ENCODE results near the gene FRS2. TPM values are rescaled to one million over a fixed set of nuclear protein-coding genes. Genes with fewer than 3 reads are reported as not detected.

The FRS2 gene
- total RNA-seq, 4 donors from 2014 or later: 16.7 to 48.6 (median 25.3) TPM

DNA sequence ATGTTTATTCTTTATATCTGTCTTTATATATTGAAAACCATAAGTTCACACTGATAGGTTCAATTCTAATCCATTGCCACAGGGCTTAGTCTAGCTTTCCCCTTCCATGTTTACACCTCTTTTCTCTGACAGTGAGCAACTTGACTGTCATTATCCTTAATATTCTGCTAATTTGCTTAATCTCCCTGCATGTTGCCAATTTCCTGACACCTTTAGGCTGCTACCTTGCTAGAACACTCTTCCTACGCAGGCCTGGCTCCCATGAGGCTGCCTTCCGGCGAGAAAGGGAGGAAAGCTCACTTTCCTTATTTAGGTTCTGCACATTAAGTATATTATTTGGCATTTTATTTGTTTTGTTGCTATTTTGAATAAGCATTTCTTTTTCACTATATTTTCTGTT lies 12.8 kb upstream of the FRS2 start:
- in situ Hi-C loops (cut with MboI; ENCODE audit: low pct_ligation_motif_present in 1 of 4, low pct_unique_long_range_greater_than_20kb in 1 of 4, low sequenced_read_pairs in 3 of 4): no loop called here
- H3K36me3 ChIP-seq: no peaks in the 10 kb centered on the region
- no peak for DNase-seq
- intact Hi-C loops (cut with DNase I; ENCODE audit: low total_unique reads): no loop called here
- 64 to 76% methylated on average over 3 of the region's 3 CpGs for WGBS, 2 donors (ENCODE audit: low coverage in 1 of 2)
- no peak overlapping the region for H3K4me3 ChIP-seq
- no peaks in the 10 kb centered on the region for H3K9me3 ChIP-seq
- TF ChIP-seq POLR2AphosphoS5 (IDR thresholded peaks at IDR 0.05) (no peak), POLR2A (IDR thresholded peaks at IDR 0.05) (no peak), EP300 (IDR thresholded peaks at IDR 0.05; ENCODE audit: low read depth) (no peak)
- TF ChIP-seq, protein P1, sequence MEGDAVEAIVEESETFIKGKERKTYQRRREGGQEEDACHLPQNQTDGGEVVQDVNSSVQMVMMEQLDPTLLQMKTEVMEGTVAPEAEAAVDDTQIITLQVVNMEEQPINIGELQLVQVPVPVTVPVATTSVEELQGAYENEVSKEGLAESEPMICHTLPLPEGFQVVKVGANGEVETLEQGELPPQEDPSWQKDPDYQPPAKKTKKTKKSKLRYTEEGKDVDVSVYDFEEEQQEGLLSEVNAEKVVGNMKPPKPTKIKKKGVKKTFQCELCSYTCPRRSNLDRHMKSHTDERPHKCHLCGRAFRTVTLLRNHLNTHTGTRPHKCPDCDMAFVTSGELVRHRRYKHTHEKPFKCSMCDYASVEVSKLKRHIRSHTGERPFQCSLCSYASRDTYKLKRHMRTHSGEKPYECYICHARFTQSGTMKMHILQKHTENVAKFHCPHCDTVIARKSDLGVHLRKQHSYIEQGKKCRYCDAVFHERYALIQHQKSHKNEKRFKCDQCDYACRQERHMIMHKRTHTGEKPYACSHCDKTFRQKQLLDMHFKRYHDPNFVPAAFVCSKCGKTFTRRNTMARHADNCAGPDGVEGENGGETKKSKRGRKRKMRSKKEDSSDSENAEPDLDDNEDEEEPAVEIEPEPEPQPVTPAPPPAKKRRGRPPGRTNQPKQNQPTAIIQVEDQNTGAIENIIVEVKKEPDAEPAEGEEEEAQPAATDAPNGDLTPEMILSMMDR (IDR thresholded peaks at IDR 0.05): no peak
- H3K27me3 ChIP-seq: no peaks in the 10 kb centered on the region
- no peak overlapping the region for H3K27ac ChIP-seq
- no peaks in the 10 kb centered on the region for H3K4me1 ChIP-seq

DNA sequence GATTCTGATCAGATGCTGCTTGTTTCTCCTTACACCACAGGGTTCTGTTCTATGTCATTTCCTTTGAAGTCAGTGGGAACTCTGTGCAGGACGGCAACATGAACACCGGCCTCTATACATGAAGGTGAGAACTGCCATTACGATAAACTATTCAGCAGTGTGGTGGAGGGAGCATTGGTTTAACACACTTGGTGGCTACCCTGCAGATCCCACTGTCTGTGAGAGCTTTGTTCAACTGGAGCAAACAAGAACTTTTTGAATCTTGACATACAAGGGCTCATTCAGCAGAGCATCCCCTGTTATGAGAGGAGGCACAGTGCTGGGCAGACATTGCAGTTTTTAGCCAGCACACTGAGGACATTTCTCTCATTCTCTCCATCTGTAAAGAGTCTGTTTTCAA lies 10.7 kb upstream of the FRS2 start:
- Histone ChIP-seq H3K4me3 (no peak overlapping the region), H3K27ac (no peak overlapping the region), H3K36me3 (no peaks in the 10 kb centered on the region), H3K4me1 (no peaks in the 10 kb centered on the region), H3K27me3 (no peaks in the 10 kb centered on the region), H3K9me3 (no peaks in the 10 kb centered on the region)
- in situ Hi-C loops (cut with MboI; ENCODE audit: low pct_ligation_motif_present in 1 of 4, low pct_unique_long_range_greater_than_20kb in 1 of 4, low sequenced_read_pairs in 3 of 4): no loop called here
- intact Hi-C loops (cut with DNase I; ENCODE audit: low total_unique reads): no loop called here
- TF ChIP-seq, protein P1 (IDR thresholded peaks at IDR 0.05): no peak
- TF ChIP-seq EP300 (IDR thresholded peaks at IDR 0.05; ENCODE audit: low read depth) (no peak), POLR2AphosphoS5 (IDR thresholded peaks at IDR 0.05) (no peak), POLR2A (IDR thresholded peaks at IDR 0.05) (no peak)
- 79 to 80% methylated on average over 3 of the region's 3 CpGs for WGBS, 2 donors (ENCODE audit: low coverage in 1 of 2)
- no peak for DNase-seq

DNA sequence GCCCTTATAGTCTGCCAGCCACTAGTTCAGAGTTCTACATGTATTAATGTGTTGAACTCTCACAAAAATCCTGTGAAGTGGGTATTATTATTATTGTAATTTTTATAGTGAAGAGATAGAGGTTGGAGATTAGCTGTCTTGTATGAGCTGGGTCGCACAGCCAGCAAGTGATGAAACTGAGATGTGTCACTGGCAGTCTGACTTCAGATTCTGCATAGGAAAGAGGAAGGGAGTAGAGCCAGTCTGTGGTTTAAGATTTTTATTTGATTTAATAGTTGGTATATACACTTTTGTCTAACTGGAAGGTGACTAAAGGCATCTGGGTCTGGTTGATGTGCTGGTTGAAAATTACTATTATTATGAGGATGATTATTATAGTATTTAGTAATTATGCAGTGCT lies 5.8 kb upstream of the FRS2 start:
- DNase-seq: no peak
- Histone ChIP-seq H3K27ac (no peak overlapping the region), H3K36me3 (no peaks in the 10 kb centered on the region), H3K9me3 (no peaks in the 10 kb centered on the region), H3K27me3 (no peaks in the 10 kb centered on the region), H3K4me1 (peaks cover 0 to under 1% (median 0%) of the 10 kb centered on the region in 4 donors), H3K4me3 (no peak overlapping the region)
- 75 to 83% methylated on average over 1 of the region's 1 CpG for WGBS, 2 donors (ENCODE audit: low coverage in 1 of 2)
- TF ChIP-seq EP300 (IDR thresholded peaks at IDR 0.05; ENCODE audit: low read depth) (no peak), POLR2A (IDR thresholded peaks at IDR 0.05) (no peak), POLR2AphosphoS5 (IDR thresholded peaks at IDR 0.05) (no peak)
- TF ChIP-seq, protein P1 (IDR thresholded peaks at IDR 0.05): no peak
- in situ Hi-C loops (cut with MboI; ENCODE audit: low pct_ligation_motif_present in 1 of 4, low pct_unique_long_range_greater_than_20kb in 1 of 4, low sequenced_read_pairs in 3 of 4) (no loop called here), intact Hi-C loops (cut with DNase I; ENCODE audit: low total_unique reads) (no loop called here)

DNA sequence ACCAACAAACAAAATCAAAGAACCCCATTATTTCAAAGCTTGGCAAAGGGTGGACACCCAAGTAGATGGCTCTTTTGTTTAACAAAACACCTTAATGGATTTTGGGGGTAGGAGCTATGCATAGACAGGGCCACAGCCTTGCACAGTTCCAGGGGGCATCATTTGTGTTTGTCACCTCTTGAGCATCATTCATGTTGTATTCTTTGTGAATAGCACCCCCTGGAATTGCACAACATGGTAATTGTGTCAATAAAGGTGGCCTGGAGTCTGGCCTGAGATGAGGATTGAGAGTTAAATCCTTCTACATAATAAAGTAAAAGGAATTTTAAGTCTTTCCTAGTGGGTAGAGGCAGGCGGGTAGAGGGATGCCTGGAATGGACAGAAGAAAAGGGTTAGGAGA lies 3.3 kb upstream of the FRS2 start:
- Histone ChIP-seq H3K4me1 (peaks cover 7 to 14% (median 9%) of the 10 kb centered on the region in 4 donors), H3K36me3 (no peaks in the 10 kb centered on the region), H3K9me3 (no peaks in the 10 kb centered on the region), H3K4me3 (no peak overlapping the region), H3K27ac (no peak overlapping the region), H3K27me3 (no peaks in the 10 kb centered on the region)
- in situ Hi-C loops (cut with MboI; ENCODE audit: low pct_ligation_motif_present in 1 of 4, low pct_unique_long_range_greater_than_20kb in 1 of 4, low sequenced_read_pairs in 3 of 4) (no loop called here), intact Hi-C loops (cut with DNase I; ENCODE audit: low total_unique reads) (no loop called here)
- WGBS, 2 donors (ENCODE audit: low coverage in 1 of 2): 82 to 90% methylated on average over 1 of the region's 1 CpG
- no peak for DNase-seq
- TF ChIP-seq EP300 (IDR thresholded peaks at IDR 0.05; ENCODE audit: low read depth) (no peak), POLR2A (IDR thresholded peaks at IDR 0.05) (no peak), POLR2AphosphoS5 (IDR thresholded peaks at IDR 0.05) (no peak)
- TF ChIP-seq, protein P1 (IDR thresholded peaks at IDR 0.05): no peak
